ENCODE results near the gene SERPINB11.

SERPINB11 gene

GRCh38 chr18:63681449-63682340 lies 21.1 kb upstream of the SERPINB11 start:
- TF ChIP-seq CTCF (IDR thresholded peaks at IDR 0.05; ENCODE audit: insufficient read depth, missing control alignments): no peak
- no peak for FAIRE-seq
- no peak for DNase-seq (ENCODE audit: insufficient read length, low spot score)

GRCh38 chr18:63683152-63683551 lies 19.6 kb upstream of the SERPINB11 start:
- FAIRE-seq (peak; percentile 78), DNase-seq (ENCODE audit: insufficient read length, low spot score) (no peak)
- TF ChIP-seq CTCF (IDR thresholded peaks at IDR 0.05; ENCODE audit: insufficient read depth, missing control alignments): no peak

GRCh38 chr18:63683890-63684289 lies 18.9 kb upstream of the SERPINB11 start:
- no peak for FAIRE-seq
- no peak for DNase-seq (ENCODE audit: insufficient read length, low spot score)
- TF ChIP-seq CTCF (IDR thresholded peaks at IDR 0.05; ENCODE audit: insufficient read depth, missing control alignments): no peak

GRCh38 chr18:63684718-63685117 lies 18.0 kb upstream of the SERPINB11 start:
- no peak for FAIRE-seq
- TF ChIP-seq CTCF (IDR thresholded peaks at IDR 0.05; ENCODE audit: insufficient read depth, missing control alignments): no peak
- no peak for DNase-seq (ENCODE audit: insufficient read length, low spot score)

GRCh38 chr18:63686871-63687270 lies 15.9 kb upstream of the SERPINB11 start:
- DNase-seq (ENCODE audit: insufficient read length, low spot score) (no peak), FAIRE-seq (peak; percentile 87)

GRCh38 chr18:63689064-63689463 lies 13.7 kb upstream of the SERPINB11 start:
- no peak for DNase-seq (ENCODE audit: insufficient read length, low spot score)
- peak; percentile 46 for FAIRE-seq
- TF ChIP-seq CTCF (IDR thresholded peaks at IDR 0.05; ENCODE audit: insufficient read depth, missing control alignments): no peak

More at GRCh38 chr18:63686871-63687270, 15.9 kb upstream of the SERPINB11 start:
- TF ChIP-seq CTCF (IDR thresholded peaks at IDR 0.05; ENCODE audit: insufficient read depth, missing control alignments): no peak

GRCh38 chr18:63697097-63697660 lies 5.6 kb upstream of the SERPINB11 start:
- peak; percentile 92 for FAIRE-seq
- no peak for TF ChIP-seq CTCF (IDR thresholded peaks at IDR 0.05; ENCODE audit: insufficient read depth, missing control alignments)
- DNase-seq (ENCODE audit: insufficient read length, low spot score): no peak
